Kasumi-1 (cell line): Measurements from ENCODE around the gene HES4.
"Not testable (repeated sequence)": the region's sequence is repeated elsewhere in the genome, so short reads cannot be mapped to it uniquely, and the experiment has no call there.

Experiments
- DNase-seq, 2 experiments: peaks; one replicate each; lab custom pipeline; 2025; lab: John Stamatoyannopoulos, UW

The HES4 gene

GRCh38 chr1:1017397-1018320 is 17.8 kb upstream of the HES4 start:
- not testable (repeated sequence) for DNase-seq

- no peak for DNase-seq
Measured at GRCh38 chr1:1014799-1015681, 15.1 kb upstream of the HES4 start.

GRCh38 chr1:1013922-1014648 is 14.2 kb upstream of the HES4 start:
- no peak for DNase-seq

- peak; percentile 75 to 76 for DNase-seq
Measured at GRCh38 chr1:1013105-1013921, 13.4 kb upstream of the HES4 start, which contains the start of gene ISG15. Gene ISG15, plus strand, starts transcription at chr1:1013497. Its CDS starts 77 bp downstream, at chr1:1013574.

GRCh38 chr1:1012736-1013104 is 12.8 kb upstream of the HES4 start:
- DNase-seq = not testable (repeated sequence)

- DNase-seq = no peak
Measured at GRCh38 chr1:1011396-1011949, 11.6 kb upstream of the HES4 start.

GRCh38 chr1:1010131-1010530 is 10.2 kb upstream of the HES4 start:
- DNase-seq = not testable (repeated sequence)

GRCh38 chr1:1006305-1007159 is 6.6 kb upstream of the HES4 start:
- DNase-seq = no peak

GRCh38 chr1:1005774-1006304 is 5.9 kb upstream of the HES4 start:
- no peak for DNase-seq

GRCh38 chr1:1004780-1005697 is 5.1 kb upstream of the HES4 start:
- peak; percentile 39 to 51 for DNase-seq

GRCh38 chr1:1004420-1004779 is 4.5 kb upstream of the HES4 start:
- DNase-seq = no peak

- no peak for DNase-seq
Measured at GRCh38 chr1:1003618-1004419, 3.9 kb upstream of the HES4 start.

GRCh38 chr1:1001057-1001783 is 1.3 kb upstream of the HES4 start:
- DNase-seq = no peak

GRCh38 chr1:1000357-1001056 is 610 bp upstream of the HES4 start:
- no peak for DNase-seq

- no peak for DNase-seq
Measured at GRCh38 chr1:998995-999724, 737 bp downstream of the HES4 start.

- DNase-seq = no peak
Measured at GRCh38 chr1:998745-998994, 1.2 kb downstream of the HES4 start.
